GM23338 (cell line): ENCODE results near the gene IFI35.

ENCODE experiments used
- CREB1 ChIP-seq: fragments of 250-450 bp; sonication (Bioruptor Pico); IDR thresholded peaks from 2 replicates; pipeline ENCODE4 v1.5.0; 2020; ENCODE audit warnings: low read depth, mild to moderate bottlenecking, moderate library complexity
- EZH2 ChIP-seq: fragments of 200-600 bp; sonication (generic); IDR thresholded peaks from one replicate; pipeline ENCODE4 v1.8.0; 2017; ENCODE audit warnings: antibody characterized with exemption, mild to moderate bottlenecking, low read depth; ENCODE audit not compliant: unreplicated experiment
- EZH2phosphoT487 ChIP-seq: fragments of 200-600 bp; sonication (generic); IDR thresholded peaks from one replicate; pipeline ENCODE4 v1.8.1; 2018; ENCODE audit warnings: antibody characterized with exemption; ENCODE audit not compliant: unreplicated experiment
- JUNB ChIP-seq: IDR thresholded peaks from one replicate; pipeline ENCODE4 v1.6.1; 2016; ENCODE audit warnings: antibody characterized with exemption; ENCODE audit not compliant: unreplicated experiment
- POLR2AphosphoS5 ChIP-seq: IDR thresholded peaks from 2 replicates; pipeline ENCODE4 v1.6.1; 2016; ENCODE audit warnings: antibody characterized with exemption, low read depth
- STAT1 ChIP-seq: IDR thresholded peaks from one replicate; pipeline ENCODE4 v1.6.1; 2016; ENCODE audit warnings: antibody characterized with exemption; ENCODE audit not compliant: unreplicated experiment
- ZNF114 ChIP-seq: fragments of 250-450 bp; sonication (Bioruptor Pico); IDR thresholded peaks from 2 replicates; pipeline ENCODE4 v1.5.0; 2020; ENCODE audit warnings: mild to moderate bottlenecking, moderate library complexity
- ZNF331 ChIP-seq: fragments of 250-450 bp; sonication (Bioruptor Pico); IDR thresholded peaks from 2 replicates; pipeline ENCODE4 v1.5.0; 2020; ENCODE audit warnings: low read depth, mild to moderate bottlenecking, moderate library complexity
- TF ChIP-seq, protein P1 (sequence below), 2 experiments: fragments of 200-600 bp in 1 of 2; sonication (generic) in 1 of 2; conservative IDR thresholded peaks; 2 replicates each; pipeline versions ENCODE4 v1.5.1 to v1.6.1; 2016 to 2017; ENCODE audit warnings: antibody characterized with exemption in 2 of 2, low read depth in 2 of 2, mild to moderate bottlenecking in 2 of 2, moderate library complexity in 1 of 2
- TF ChIP-seq, protein P2 (sequence below): IDR thresholded peaks from one replicate; pipeline ENCODE4 v1.6.1; 2018; ENCODE audit warnings: antibody characterized with exemption; ENCODE audit not compliant: unreplicated experiment
- TF ChIP-seq, protein P3 (sequence below): IDR thresholded peaks from 2 replicates; pipeline ENCODE4 v1.6.1; 2016; ENCODE audit warnings: antibody characterized with exemption
- TF ChIP-seq, protein P4 (sequence below): fragments of 250-450 bp; sonication (Bioruptor Pico); IDR thresholded peaks from 2 replicates; pipeline ENCODE4 v1.5.0; 2020; ENCODE audit warnings: mild to moderate bottlenecking, moderate library complexity

DNA sequence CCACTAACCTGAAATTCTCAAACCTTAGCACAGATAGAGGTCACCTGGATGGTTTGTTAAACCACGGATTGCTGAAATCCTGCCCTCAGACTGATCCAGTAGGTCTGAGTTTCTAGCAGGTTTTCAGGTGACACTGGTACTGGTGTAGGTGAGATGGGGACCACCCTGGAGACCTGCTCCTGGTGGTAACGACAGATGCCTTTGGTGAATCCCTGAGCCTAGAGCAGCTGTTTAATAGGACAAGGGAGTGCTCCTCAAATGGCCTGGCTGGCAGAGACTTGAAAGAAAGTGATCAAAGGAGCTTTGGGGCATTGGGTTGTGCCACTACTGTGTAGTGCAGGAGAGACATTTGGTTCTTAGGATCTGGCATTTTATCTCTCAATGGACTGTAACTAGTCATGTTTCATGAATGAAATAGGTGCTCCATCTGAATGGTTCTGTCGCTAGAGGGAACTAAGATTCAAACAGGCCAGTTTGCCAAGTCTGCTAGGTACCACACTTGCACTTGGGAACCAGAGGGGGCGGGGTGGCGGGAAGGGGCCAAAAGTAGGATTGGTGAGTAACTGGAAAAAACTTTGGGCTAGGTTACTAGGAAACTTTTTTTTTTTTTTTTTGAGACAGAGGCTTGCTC lies 2.9 kb upstream of the IFI35 start:
- TF ChIP-seq, protein P1, sequence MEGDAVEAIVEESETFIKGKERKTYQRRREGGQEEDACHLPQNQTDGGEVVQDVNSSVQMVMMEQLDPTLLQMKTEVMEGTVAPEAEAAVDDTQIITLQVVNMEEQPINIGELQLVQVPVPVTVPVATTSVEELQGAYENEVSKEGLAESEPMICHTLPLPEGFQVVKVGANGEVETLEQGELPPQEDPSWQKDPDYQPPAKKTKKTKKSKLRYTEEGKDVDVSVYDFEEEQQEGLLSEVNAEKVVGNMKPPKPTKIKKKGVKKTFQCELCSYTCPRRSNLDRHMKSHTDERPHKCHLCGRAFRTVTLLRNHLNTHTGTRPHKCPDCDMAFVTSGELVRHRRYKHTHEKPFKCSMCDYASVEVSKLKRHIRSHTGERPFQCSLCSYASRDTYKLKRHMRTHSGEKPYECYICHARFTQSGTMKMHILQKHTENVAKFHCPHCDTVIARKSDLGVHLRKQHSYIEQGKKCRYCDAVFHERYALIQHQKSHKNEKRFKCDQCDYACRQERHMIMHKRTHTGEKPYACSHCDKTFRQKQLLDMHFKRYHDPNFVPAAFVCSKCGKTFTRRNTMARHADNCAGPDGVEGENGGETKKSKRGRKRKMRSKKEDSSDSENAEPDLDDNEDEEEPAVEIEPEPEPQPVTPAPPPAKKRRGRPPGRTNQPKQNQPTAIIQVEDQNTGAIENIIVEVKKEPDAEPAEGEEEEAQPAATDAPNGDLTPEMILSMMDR (conservative IDR thresholded peaks at IDR 0.05; ENCODE audit: low read depth in 2 of 2), result peak; percentile 13 to 22; a peak in 1 of 4 replicates
- TF ChIP-seq POLR2AphosphoS5 (peak; percentile 27; the same call in 1 of the 2 replicates), JUNB (no peak), EZH2 (no peak), CREB1 (CRISPR knock-in tag) (no peak), ZNF331 (no peak), EZH2phosphoT487 (no peak), STAT1 (no peak), ZNF114 (no peak)
- TF ChIP-seq, protein P2, sequence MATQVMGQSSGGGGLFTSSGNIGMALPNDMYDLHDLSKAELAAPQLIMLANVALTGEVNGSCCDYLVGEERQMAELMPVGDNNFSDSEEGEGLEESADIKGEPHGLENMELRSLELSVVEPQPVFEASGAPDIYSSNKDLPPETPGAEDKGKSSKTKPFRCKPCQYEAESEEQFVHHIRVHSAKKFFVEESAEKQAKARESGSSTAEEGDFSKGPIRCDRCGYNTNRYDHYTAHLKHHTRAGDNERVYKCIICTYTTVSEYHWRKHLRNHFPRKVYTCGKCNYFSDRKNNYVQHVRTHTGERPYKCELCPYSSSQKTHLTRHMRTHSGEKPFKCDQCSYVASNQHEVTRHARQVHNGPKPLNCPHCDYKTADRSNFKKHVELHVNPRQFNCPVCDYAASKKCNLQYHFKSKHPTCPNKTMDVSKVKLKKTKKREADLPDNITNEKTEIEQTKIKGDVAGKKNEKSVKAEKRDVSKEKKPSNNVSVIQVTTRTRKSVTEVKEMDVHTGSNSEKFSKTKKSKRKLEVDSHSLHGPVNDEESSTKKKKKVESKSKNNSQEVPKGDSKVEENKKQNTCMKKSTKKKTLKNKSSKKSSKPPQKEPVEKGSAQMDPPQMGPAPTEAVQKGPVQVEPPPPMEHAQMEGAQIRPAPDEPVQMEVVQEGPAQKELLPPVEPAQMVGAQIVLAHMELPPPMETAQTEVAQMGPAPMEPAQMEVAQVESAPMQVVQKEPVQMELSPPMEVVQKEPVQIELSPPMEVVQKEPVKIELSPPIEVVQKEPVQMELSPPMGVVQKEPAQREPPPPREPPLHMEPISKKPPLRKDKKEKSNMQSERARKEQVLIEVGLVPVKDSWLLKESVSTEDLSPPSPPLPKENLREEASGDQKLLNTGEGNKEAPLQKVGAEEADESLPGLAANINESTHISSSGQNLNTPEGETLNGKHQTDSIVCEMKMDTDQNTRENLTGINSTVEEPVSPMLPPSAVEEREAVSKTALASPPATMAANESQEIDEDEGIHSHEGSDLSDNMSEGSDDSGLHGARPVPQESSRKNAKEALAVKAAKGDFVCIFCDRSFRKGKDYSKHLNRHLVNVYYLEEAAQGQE, result no peak
- TF ChIP-seq, protein P3, sequence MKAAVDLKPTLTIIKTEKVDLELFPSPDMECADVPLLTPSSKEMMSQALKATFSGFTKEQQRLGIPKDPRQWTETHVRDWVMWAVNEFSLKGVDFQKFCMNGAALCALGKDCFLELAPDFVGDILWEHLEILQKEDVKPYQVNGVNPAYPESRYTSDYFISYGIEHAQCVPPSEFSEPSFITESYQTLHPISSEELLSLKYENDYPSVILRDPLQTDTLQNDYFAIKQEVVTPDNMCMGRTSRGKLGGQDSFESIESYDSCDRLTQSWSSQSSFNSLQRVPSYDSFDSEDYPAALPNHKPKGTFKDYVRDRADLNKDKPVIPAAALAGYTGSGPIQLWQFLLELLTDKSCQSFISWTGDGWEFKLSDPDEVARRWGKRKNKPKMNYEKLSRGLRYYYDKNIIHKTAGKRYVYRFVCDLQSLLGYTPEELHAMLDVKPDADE, result no peak
- TF ChIP-seq, protein P4, sequence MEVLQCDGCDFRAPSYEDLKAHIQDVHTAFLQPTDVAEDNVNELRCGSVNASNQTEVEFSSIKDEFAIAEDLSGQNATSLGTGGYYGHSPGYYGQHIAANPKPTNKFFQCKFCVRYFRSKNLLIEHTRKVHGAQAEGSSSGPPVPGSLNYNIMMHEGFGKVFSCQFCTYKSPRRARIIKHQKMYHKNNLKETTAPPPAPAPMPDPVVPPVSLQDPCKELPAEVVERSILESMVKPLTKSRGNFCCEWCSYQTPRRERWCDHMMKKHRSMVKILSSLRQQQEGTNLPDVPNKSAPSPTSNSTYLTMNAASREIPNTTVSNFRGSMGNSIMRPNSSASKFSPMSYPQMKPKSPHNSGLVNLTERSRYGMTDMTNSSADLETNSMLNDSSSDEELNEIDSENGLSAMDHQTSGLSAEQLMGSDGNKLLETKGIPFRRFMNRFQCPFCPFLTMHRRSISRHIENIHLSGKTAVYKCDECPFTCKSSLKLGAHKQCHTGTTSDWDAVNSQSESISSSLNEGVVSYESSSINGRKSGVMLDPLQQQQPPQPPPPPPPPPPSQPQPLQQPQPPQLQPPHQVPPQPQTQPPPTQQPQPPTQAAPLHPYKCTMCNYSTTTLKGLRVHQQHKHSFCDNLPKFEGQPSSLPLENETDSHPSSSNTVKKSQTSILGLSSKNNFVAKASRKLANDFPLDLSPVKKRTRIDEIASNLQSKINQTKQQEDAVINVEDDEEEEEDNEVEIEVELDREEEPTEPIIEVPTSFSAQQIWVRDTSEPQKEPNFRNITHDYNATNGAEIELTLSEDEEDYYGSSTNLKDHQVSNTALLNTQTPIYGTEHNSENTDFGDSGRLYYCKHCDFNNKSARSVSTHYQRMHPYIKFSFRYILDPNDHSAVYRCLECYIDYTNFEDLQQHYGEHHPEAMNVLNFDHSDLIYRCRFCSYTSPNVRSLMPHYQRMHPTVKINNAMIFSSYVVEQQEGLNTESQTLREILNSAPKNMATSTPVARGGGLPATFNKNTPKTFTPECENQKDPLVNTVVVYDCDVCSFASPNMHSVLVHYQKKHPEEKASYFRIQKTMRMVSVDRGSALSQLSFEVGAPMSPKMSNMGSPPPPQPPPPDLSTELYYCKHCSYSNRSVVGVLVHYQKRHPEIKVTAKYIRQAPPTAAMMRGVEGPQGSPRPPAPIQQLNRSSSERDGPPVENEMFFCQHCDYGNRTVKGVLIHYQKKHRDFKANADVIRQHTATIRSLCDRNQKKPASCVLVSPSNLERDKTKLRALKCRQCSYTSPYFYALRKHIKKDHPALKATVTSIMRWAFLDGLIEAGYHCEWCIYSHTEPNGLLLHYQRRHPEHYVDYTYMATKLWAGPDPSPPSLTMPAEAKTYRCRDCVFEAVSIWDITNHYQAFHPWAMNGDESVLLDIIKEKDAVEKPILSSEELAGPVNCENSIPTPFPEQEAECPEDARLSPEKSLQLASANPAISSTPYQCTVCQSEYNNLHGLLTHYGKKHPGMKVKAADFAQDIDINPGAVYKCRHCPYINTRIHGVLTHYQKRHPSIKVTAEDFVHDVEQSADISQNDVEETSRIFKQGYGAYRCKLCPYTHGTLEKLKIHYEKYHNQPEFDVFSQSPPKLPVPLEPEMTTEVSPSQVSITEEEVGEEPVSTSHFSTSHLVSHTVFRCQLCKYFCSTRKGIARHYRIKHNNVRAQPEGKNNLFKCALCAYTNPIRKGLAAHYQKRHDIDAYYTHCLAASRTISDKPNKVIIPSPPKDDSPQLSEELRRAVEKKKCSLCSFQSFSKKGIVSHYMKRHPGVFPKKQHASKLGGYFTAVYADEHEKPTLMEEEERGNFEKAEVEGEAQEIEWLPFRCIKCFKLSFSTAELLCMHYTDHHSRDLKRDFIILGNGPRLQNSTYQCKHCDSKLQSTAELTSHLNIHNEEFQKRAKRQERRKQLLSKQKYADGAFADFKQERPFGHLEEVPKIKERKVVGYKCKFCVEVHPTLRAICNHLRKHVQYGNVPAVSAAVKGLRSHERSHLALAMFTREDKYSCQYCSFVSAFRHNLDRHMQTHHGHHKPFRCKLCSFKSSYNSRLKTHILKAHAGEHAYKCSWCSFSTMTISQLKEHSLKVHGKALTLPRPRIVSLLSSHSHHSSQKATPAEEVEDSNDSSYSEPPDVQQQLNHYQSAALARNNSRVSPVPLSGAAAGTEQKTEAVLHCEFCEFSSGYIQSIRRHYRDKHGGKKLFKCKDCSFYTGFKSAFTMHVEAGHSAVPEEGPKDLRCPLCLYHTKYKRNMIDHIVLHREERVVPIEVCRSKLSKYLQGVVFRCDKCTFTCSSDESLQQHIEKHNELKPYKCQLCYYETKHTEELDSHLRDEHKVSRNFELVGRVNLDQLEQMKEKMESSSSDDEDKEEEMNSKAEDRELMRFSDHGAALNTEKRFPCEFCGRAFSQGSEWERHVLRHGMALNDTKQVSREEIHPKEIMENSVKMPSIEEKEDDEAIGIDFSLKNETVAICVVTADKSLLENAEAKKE, result no peak
